Activated T-helper 1 cell treated with anti-CD3 and anti-CD28 coated beads, Interleukin-12 subunit alpha, Interleukin-12 subunit beta, Interleukin-2, Interleukin-4 antibody, amounts not matched to agents 30 ng/mL and 10 ng/mL and 1 ng/mL, durations not matched to agents 14 hours and 24 hours and 36 hours (primary cell): ENCODE data around the gene SULF2. TPM values are rescaled to one million over a fixed set of nuclear protein-coding genes. Genes with fewer than 3 reads are reported as not detected.

Experiments used
- DNase-seq: peaks from one replicate; pipeline ENCODE4 v3.0.0; 2021; ENCODE audit warnings: low spot score
- H3K27ac Mint-ChIP-seq: one replicate; pipeline ENCODE4 v1.8.0; 2021; ENCODE audit warnings: mild to moderate bottlenecking, mixed read lengths
- H3K27me3 Mint-ChIP-seq: one replicate; pipeline ENCODE4 v1.8.0; 2022; ENCODE audit warnings: mild to moderate bottlenecking, moderate library complexity, mixed read lengths; ENCODE audit not compliant: insufficient read depth
- H3K36me3 Mint-ChIP-seq: one replicate; pipeline ENCODE4 v1.8.0; 2021; ENCODE audit warnings: low read depth, mixed read lengths
- H3K4me1 Mint-ChIP-seq: one replicate; pipeline ENCODE4 v1.8.0; 2021; ENCODE audit warnings: low read depth, mixed read lengths
- H3K4me3 Mint-ChIP-seq: one replicate; pipeline ENCODE4 v1.8.0; 2021; ENCODE audit warnings: mild to moderate bottlenecking, moderate library complexity, mixed read lengths
- H3K9me3 Mint-ChIP-seq: one replicate; pipeline ENCODE4 v1.8.0; 2021; ENCODE audit warnings: mixed read lengths
- intact Hi-C: fragments of 100-400 bp; cut with micrococcal nuclease; formaldehyde crosslinking; loops from one replicate; pipeline ENCODE4 v1.15.1; 2024
- total RNA-seq: library from RNA; stranded (reverse); gene quantifications from 2 replicates; pipeline ENCODE4 v1.2.3, GENCODE V29; 2022

Gene SULF2
- total RNA-seq, 1 donor from 2014 or later = 0.52 TPM

- DNase-seq = no peak
- Mint-ChIP-seq H3K27ac (no peak overlapping the region), H3K27me3 (peaks cover under 1% of the 10 kb centered on the region), H3K36me3 (no peaks in the 10 kb centered on the region), H3K9me3 (no peaks in the 10 kb centered on the region), H3K4me1 (no peaks in the 10 kb centered on the region), H3K4me3 (no peak overlapping the region)
- intact Hi-C loops = no loop called here
Measured at GRCh38 chr20:47713163-47713562, 72.1 kb downstream of the SULF2 start.

DNA sequence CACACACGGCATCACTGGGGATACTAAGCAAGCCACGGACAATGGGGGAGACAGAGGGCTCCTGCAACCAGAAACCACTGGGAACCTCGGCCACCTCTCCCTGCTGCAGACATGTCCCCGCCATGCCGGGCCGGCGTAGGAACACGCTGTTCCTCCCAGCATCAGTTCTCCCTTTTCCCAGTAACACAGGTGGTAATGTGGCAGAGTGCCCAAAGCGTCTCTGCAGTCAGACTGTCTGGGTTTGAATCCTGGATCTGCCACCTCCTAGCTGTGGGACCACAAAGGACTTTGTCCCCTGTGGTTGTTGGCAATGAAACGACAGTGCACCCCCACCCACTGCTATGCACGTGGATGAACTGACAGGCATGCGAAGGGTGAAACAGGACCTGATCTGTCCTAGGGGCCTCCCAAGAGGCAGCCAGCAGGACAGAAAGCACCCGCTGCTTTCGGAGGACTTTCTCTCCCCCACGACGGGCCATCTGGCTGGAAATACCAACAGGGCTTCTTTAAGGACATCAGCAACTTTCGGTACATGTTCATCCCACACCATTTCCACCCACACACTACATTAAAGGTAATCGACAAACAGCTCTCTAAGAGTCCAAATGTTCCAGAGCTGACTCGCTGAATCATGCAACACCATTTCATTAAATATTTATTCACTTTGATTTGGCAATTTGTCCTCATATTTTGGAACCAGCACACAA, 74.1 kb downstream of the SULF2 start:
- DNase-seq = no peak
- H3K27me3 Mint-ChIP-seq = peaks cover 3% of the 10 kb centered on the region
- H3K36me3 Mint-ChIP-seq = no peaks in the 10 kb centered on the region
- intact Hi-C loops = no loop called here
- no peaks in the 10 kb centered on the region for H3K9me3 Mint-ChIP-seq
- H3K27ac Mint-ChIP-seq = no peak overlapping the region
- no peaks in the 10 kb centered on the region for H3K4me1 Mint-ChIP-seq
- no peak overlapping the region for H3K4me3 Mint-ChIP-seq

GRCh38 chr20:47710665-47711045, 74.6 kb downstream of the SULF2 start:
- Mint-ChIP-seq H3K4me3 (no peak overlapping the region), H3K36me3 (no peaks in the 10 kb centered on the region), H3K4me1 (no peaks in the 10 kb centered on the region), H3K9me3 (no peaks in the 10 kb centered on the region), H3K27ac (no peak overlapping the region), H3K27me3 (peaks cover 3% of the 10 kb centered on the region)
- intact Hi-C loops = no loop called here
- DNase-seq = no peak

DNA sequence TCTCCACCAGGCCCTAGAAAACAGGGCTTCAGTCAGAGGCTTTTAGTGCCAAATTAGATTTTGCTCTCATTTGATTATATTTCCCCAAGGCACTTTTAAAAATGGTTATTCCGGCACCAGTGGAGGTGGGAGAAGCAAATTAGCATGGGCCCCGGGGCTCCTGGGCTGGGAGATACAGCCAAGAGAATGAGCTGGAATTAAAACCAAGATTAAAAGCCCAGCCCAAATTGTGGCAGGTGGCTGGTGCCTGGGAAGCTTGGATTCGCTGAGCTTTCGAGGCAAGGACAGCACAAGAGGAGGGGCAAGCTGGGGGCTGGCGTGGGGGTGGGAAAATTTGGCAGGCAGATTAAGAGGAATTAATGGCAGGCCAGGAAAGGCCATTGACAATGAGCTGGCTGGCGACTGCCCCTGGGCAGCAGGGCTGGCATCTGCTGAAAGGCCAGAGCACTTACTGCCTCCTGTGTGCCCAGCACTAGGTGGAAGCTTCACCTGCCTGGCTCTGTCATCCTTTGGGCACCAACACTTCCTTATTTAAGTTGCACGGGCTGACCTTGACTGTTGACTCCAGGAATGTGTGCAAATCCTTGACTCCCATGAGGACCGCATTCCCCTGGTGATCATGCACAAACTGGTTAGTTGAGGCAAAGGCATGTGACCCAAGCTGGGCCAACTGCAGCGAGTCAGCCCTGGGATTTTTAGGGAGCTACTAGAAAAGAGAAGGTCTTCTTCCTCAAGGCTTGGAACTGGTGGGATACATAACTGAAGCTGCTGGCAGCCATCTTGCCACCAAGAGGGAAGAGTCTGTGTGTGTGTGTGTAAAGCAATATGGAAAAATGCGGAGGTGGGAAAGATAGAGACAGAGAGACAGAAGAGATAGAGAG, 76.1 kb downstream of the SULF2 start:
- H3K27me3 Mint-ChIP-seq = peaks cover 3% of the 10 kb centered on the region
- no peaks in the 10 kb centered on the region for H3K9me3 Mint-ChIP-seq
- no peak overlapping the region for H3K27ac Mint-ChIP-seq
- no peaks in the 10 kb centered on the region for H3K4me1 Mint-ChIP-seq
- H3K36me3 Mint-ChIP-seq = no peaks in the 10 kb centered on the region
- intact Hi-C loops = no loop called here
- no peak overlapping the region for H3K4me3 Mint-ChIP-seq
- no peak for DNase-seq

DNA sequence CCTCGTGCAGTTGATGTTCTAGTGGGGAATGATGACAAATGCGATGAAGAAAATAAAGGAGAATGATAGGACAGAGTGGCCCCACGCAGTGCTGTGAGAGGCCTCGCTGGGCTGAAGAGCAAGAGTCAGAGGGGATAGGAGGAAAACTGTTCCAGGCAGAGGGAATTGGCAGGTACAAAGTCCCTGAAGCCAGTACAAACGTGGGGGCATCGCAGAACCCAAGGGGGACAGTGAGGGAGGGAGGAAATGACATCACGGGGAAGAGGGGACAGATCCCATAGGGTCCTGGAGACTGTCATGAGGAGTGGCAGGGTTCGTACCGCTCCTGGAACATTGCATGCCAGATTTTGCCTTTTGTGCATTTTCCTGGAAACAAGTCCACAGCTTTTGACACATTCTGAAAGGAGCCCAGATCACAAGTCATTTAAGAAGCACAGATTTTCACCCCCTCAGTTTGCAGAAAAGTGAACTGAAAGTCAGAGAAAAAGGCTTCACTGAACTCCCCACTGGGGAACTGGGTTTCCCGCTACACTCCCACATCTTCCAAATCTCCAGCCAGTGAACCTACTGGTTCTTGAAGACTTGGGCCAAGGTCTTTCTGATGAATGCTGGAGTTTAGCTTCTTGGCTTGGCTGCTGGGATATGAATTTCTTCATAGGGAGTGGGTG, 77.0 kb downstream of the SULF2 start:
- H3K4me1 Mint-ChIP-seq = no peaks in the 10 kb centered on the region
- peaks cover 3% of the 10 kb centered on the region for H3K27me3 Mint-ChIP-seq
- no peak for DNase-seq
- no peak overlapping the region for H3K4me3 Mint-ChIP-seq
- no peaks in the 10 kb centered on the region for H3K9me3 Mint-ChIP-seq
- H3K36me3 Mint-ChIP-seq = no peaks in the 10 kb centered on the region
- no peak overlapping the region for H3K27ac Mint-ChIP-seq
- intact Hi-C loops = no loop called here

- Mint-ChIP-seq H3K36me3 (no peaks in the 10 kb centered on the region), H3K27me3 (peaks cover 3% of the 10 kb centered on the region), H3K9me3 (no peaks in the 10 kb centered on the region), H3K4me3 (no peak overlapping the region), H3K27ac (no peak overlapping the region), H3K4me1 (no peaks in the 10 kb centered on the region)
- no peak for DNase-seq
- intact Hi-C loops = no loop called here
Measured at GRCh38 chr20:47706345-47706744, 78.9 kb downstream of the SULF2 start.

GRCh38 chr20:47705497-47705856, 79.8 kb downstream of the SULF2 start:
- H3K27ac Mint-ChIP-seq = no peak overlapping the region
- no peaks in the 10 kb centered on the region for H3K4me1 Mint-ChIP-seq
- H3K27me3 Mint-ChIP-seq = peaks cover 3% of the 10 kb centered on the region
- no peaks in the 10 kb centered on the region for H3K9me3 Mint-ChIP-seq
- H3K36me3 Mint-ChIP-seq = no peaks in the 10 kb centered on the region
- intact Hi-C loops = no loop called here
- no peak overlapping the region for H3K4me3 Mint-ChIP-seq
- DNase-seq = no peak

GRCh38 chr20:47704746-47705496, 80.4 kb downstream of the SULF2 start:
- H3K4me3 Mint-ChIP-seq = no peak overlapping the region
- intact Hi-C loops = no loop called here
- H3K27me3 Mint-ChIP-seq = peaks cover 3% of the 10 kb centered on the region
- H3K36me3 Mint-ChIP-seq = no peaks in the 10 kb centered on the region
- DNase-seq = no peak
- H3K4me1 Mint-ChIP-seq = no peaks in the 10 kb centered on the region
- no peak overlapping the region for H3K27ac Mint-ChIP-seq
- H3K9me3 Mint-ChIP-seq = no peaks in the 10 kb centered on the region

- Mint-ChIP-seq H3K9me3 (no peaks in the 10 kb centered on the region), H3K27ac (no peak overlapping the region), H3K4me3 (no peak overlapping the region), H3K27me3 (peaks cover 3% of the 10 kb centered on the region), H3K4me1 (no peaks in the 10 kb centered on the region), H3K36me3 (no peaks in the 10 kb centered on the region)
- intact Hi-C loops = no loop called here
- DNase-seq = no peak
Measured at GRCh38 chr20:47703748-47704147, 81.5 kb downstream of the SULF2 start.

- no peak overlapping the region for H3K4me3 Mint-ChIP-seq
- H3K4me1 Mint-ChIP-seq = no peaks in the 10 kb centered on the region
- no peaks in the 10 kb centered on the region for H3K9me3 Mint-ChIP-seq
- intact Hi-C loops = no loop called here
- H3K36me3 Mint-ChIP-seq = no peaks in the 10 kb centered on the region
- DNase-seq = no peak
- no peak overlapping the region for H3K27ac Mint-ChIP-seq
- no peaks in the 10 kb centered on the region for H3K27me3 Mint-ChIP-seq
Measured at GRCh38 chr20:47701612-47702011, 83.7 kb downstream of the SULF2 start.

GRCh38 chr20:47700327-47700726, 85.0 kb downstream of the SULF2 start:
- Mint-ChIP-seq H3K27me3 (no peaks in the 10 kb centered on the region), H3K27ac (no peak overlapping the region), H3K4me1 (peaks cover 3% of the 10 kb centered on the region), H3K4me3 (no peak overlapping the region), H3K9me3 (no peaks in the 10 kb centered on the region), H3K36me3 (no peaks in the 10 kb centered on the region)
- DNase-seq = no peak
- intact Hi-C loops = no loop called here

DNA sequence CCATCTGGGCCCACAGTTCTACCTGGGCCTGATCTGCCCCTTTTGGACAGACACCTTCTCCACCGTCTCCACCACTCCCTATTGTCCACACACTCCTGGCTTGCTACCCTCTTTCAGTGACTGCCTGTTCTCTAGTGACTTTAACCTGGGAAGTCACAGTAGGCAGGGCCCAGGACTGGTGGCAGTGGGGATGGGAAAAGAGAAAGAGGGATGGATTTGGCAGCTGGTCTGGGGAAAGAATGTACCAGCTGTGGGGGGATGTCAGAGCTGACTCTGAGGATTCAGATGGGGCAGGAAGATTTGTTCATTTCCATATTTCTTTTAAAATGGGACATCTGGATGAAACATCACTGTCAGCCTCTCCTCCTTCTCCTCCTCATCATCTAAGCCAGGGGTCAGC, 85.5 kb downstream of the SULF2 start:
- no peaks in the 10 kb centered on the region for H3K9me3 Mint-ChIP-seq
- no peak overlapping the region for H3K27ac Mint-ChIP-seq

More for the DNA sequence above, 85.5 kb downstream of the SULF2 start:
- Mint-ChIP-seq H3K36me3 (no peaks in the 10 kb centered on the region), H3K27me3 (no peaks in the 10 kb centered on the region), H3K4me3 (no peak overlapping the region), H3K4me1 (peaks cover 8% of the 10 kb centered on the region)
- intact Hi-C loops = no loop called here
- DNase-seq = no peak
